ENCODE measurements around the gene TET1. TPM values are rescaled to one million over a fixed set of nuclear protein-coding genes. Genes with fewer than 3 reads are reported as not detected.

TET1 gene
- total and polyA plus RNA-seq, 2 of the 13 experiments (the other 11 are each of a cell fraction or from before 2014, with no cell fraction given) = 6.9 to 7.3 TPM

GRCh38 chr10:68633816-68634466 lies 73.8 kb downstream of the TET1 start:
- H3K4me3 ChIP-seq (replicated peaks in 1 of 3; ENCODE audit: insufficient read depth in 1 of 3, low read depth in 2 of 3, low read length in 3 of 3) = no peak overlapping the region
- WGBS (ENCODE audit: low lambda C conversion rate) = 93% methylated on average over 4 of the region's 4 CpGs
- in situ Hi-C loops (cut with HindIII; ENCODE audit: extremely low pct_ligation_motif_present, low pct_unique_long_range_greater_than_20kb) = no loop called here
- no TSS peak for BruUV-seq (replicated peaks)
- no peak overlapping the region for H2AFZ ChIP-seq (ENCODE audit: low read length)
- no peaks in the 10 kb centered on the region for H4K20me1 ChIP-seq (ENCODE audit: insufficient read depth, low read length)
- H3K9ac ChIP-seq (ENCODE audit: insufficient read depth, low read depth, low read length) = no peak overlapping the region
- H3K4me1 ChIP-seq (ENCODE audit: insufficient read depth, low read length) = peaks cover 36% of the 10 kb centered on the region
- DNase-seq (ENCODE audit: low spot score) (no peak), FAIRE-seq (no peak), ATAC-seq (no peak)
- H3K36me3 ChIP-seq (replicated peaks in 1 of 2; ENCODE audit: control insufficient read depth in 1 of 2, insufficient read depth in 2 of 2, low read length in 2 of 2) = peaks cover 4 to 16% of the 10 kb centered on the region in 2 experiments; a peak in 3 of 5 replicates
- TF ChIP-seq HOXA3 (CRISPR knock-in tag; IDR thresholded peaks at IDR 0.05) = no peak
- TF ChIP-seq PTBP1 (IDR thresholded peaks at IDR 0.05; ENCODE audit: low read depth, low read length, poor library complexity, severe bottlenecking) = no peak
- TF ChIP-seq ZNF17 (CRISPR knock-in tag; IDR thresholded peaks at IDR 0.05) = no peak
- TF ChIP-seq XRCC5 (optimal IDR thresholded peaks at IDR 0.05; ENCODE audit: low read length) = no peak
- TF ChIP-seq ZFP62 (CRISPR knock-in tag; IDR thresholded peaks at IDR 0.05) = no peak
- TF ChIP-seq ZHX1 (CRISPR knock-in tag; IDR thresholded peaks at IDR 0.05; ENCODE audit: low read depth) = no peak
- TF ChIP-seq ZNF704 (CRISPR knock-in tag; IDR thresholded peaks at IDR 0.05; ENCODE audit: borderline replicate concordance) = no peak
- no peak for TF ChIP-seq CBX2 (IDR thresholded peaks at IDR 0.05; ENCODE audit: low read depth, low read length)
- TF ChIP-seq CBX2 (CRISPR knock-in tag; IDR thresholded peaks at IDR 0.05; ENCODE audit: low read depth) = no peak
- TF ChIP-seq CREM (IDR thresholded peaks at IDR 0.05) = no peak
- no peak for TF ChIP-seq CREM (CRISPR knock-in tag; IDR thresholded peaks at IDR 0.05)
- TF ChIP-seq HHEX (CRISPR knock-in tag; IDR thresholded peaks at IDR 0.05) = no peak
- TF ChIP-seq ZNF205 (CRISPR knock-in tag; IDR thresholded peaks at IDR 0.05) = no peak
- TF ChIP-seq STAT5B (CRISPR knock-in tag; IDR thresholded peaks at IDR 0.05) = no peak
- POLR2A ChIA-PET = no interaction called here
- H3K79me2 ChIP-seq (ENCODE audit: insufficient read depth, low read length) = no peaks in the 10 kb centered on the region
- H3K4me2 ChIP-seq (ENCODE audit: low read depth, low read length) = no peak overlapping the region
- H3K27ac ChIP-seq (ENCODE audit: extremely low read length, insufficient read depth, low read length) = no peak overlapping the region
- H3K27me3 ChIP-seq (ENCODE audit: control insufficient read depth in 1 of 2, insufficient read depth in 2 of 2, low read length in 2 of 2) = no peaks in the 10 kb centered on the region
- H3K9me3 ChIP-seq (ENCODE audit: low read length) = no peaks in the 10 kb centered on the region
- intact Hi-C loops (cut with micrococcal nuclease; ENCODE audit: unreplicated experiment) = no loop called here
- CTCF ChIA-PET (ENCODE audit: low intra/inter-chr PET ratio, low total read pairs) = no interaction called here

All from HepG2 (cell line).